CD4-positive, alpha-beta T cell (primary cell): Measurements from ENCODE around the gene SH3BP5L. TPM values are rescaled to one million over a fixed set of nuclear protein-coding genes. Genes with fewer than 3 reads are reported as not detected.

Experiments used
- ATAC-seq: fragments of 200-7000 bp; cut with Tn5 transposase; one replicate; pipeline ENCODE4 v1.10.0; 2022; ENCODE audit warnings: mild to moderate bottlenecking; ENCODE audit not compliant: poor library complexity
- CTCF ChIA-PET: fragments of 350-600 bp; sonication (Branson Sonifier 250); formaldehyde crosslinking; loops from one replicate; lab custom pipeline; 2021; ENCODE audit warnings: antibody characterized with exemption, inconsistent platforms; lab: Charles Lee
- POLR2A ChIA-PET: fragments of 350-600 bp; sonication (Branson Sonifier 250); formaldehyde crosslinking; loops from one replicate; lab custom pipeline; 2021; ENCODE audit warnings: antibody characterized with exemption, inconsistent platforms; lab: Charles Lee
- DNase-seq, 14 experiments: peaks; one replicate each; pipeline ENCODE4 v3.0.0-alpha.2; 2013 to 2020; ENCODE audit warnings: mixed read lengths in 2 of 14
- H3K27ac ChIP-seq, 2 donors: one replicate each; pipeline versions ENCODE4 v1.5.1 to v1.7.0; 2013; ENCODE audit warnings: low read length in 2 of 2, low read depth in 1 of 2, mild to moderate bottlenecking in 1 of 2
- H3K27me3 ChIP-seq, 2 experiments: 1 replicate in 1 of 2; 2 replicates in 1 of 2; pipeline versions ENCODE4 v1.6.1 to v1.7.0; 2013; ENCODE audit warnings: low read length in 2 of 2, control low read depth in 1 of 2, mild to moderate bottlenecking in 1 of 2, moderate library complexity in 1 of 2; ENCODE audit not compliant: insufficient read depth in 2 of 2, control insufficient read depth in 1 of 2
- H3K36me3 ChIP-seq: one replicate; pipeline ENCODE4 v1.6.1; 2013; ENCODE audit warnings: low read length, control low read depth; ENCODE audit not compliant: insufficient read depth
- H3K4me1 ChIP-seq: one replicate; pipeline ENCODE4 v1.6.1; 2013; ENCODE audit warnings: low read length, control low read depth; ENCODE audit not compliant: insufficient read depth
- H3K4me3 ChIP-seq: one replicate; pipeline ENCODE4 v1.5.1; 2013; ENCODE audit warnings: mild to moderate bottlenecking, low read length, moderate library complexity
- H3K9me3 ChIP-seq, 2 experiments: 1 replicate in 1 of 2; 2 replicates in 1 of 2; pipeline versions ENCODE4 v1.6.1 to v1.7.0; 2013; ENCODE audit warnings: low read length in 2 of 2, mild to moderate bottlenecking in 2 of 2, control low read depth in 1 of 2, moderate library complexity in 1 of 2; ENCODE audit not compliant: control insufficient read depth in 1 of 2, insufficient read depth in 1 of 2
- H3K27ac Mint-ChIP-seq: one replicate; pipeline ENCODE4 v1.8.0; 2020; ENCODE audit warnings: mixed read lengths
- H3K27me3 Mint-ChIP-seq: one replicate; pipeline ENCODE4 v1.8.0; 2021; ENCODE audit warnings: mixed read lengths
- H3K36me3 Mint-ChIP-seq: one replicate; pipeline ENCODE4 v1.8.0; 2021; ENCODE audit warnings: low read depth, mixed read lengths
- H3K4me1 Mint-ChIP-seq: one replicate; pipeline ENCODE4 v1.8.0; 2021; ENCODE audit warnings: low read depth, mixed read lengths
- H3K4me3 Mint-ChIP-seq: one replicate; pipeline ENCODE4 v1.8.0; 2020; ENCODE audit warnings: mild to moderate bottlenecking, mixed read lengths
- H3K9me3 Mint-ChIP-seq: one replicate; pipeline ENCODE4 v1.8.0; 2020; ENCODE audit warnings: mixed read lengths
- intact Hi-C, 2 experiments: fragments of 100-400 bp; cut with DNase I in 1 of 2; cut with micrococcal nuclease in 1 of 2; formaldehyde crosslinking; loops; one replicate each; pipeline versions ENCODE4 v1.15.1 to v1.9.0; 2023 to 2025; cut with DNase I, micrococcal nuclease
- total RNA-seq, 174 experiments: library from RNA in 2 of 174; stranded (reverse) in 2 of 174; gene quantifications; one replicate each; pipeline ENCODE4 v1.2.3 and lab custom pipeline; 2021 to 2026
- TF ChIP-seq, protein P1 (sequence below): fragments of 200-600 bp; IDR thresholded peaks from one replicate; pipeline ENCODE4 v1.8.0; 2022; ENCODE audit warnings: antibody characterized with exemption, mild to moderate bottlenecking

The SH3BP5L gene
- total RNA-seq, 2 experiments from 2014 or later: 21.7 to 25.2 TPM

DNA sequence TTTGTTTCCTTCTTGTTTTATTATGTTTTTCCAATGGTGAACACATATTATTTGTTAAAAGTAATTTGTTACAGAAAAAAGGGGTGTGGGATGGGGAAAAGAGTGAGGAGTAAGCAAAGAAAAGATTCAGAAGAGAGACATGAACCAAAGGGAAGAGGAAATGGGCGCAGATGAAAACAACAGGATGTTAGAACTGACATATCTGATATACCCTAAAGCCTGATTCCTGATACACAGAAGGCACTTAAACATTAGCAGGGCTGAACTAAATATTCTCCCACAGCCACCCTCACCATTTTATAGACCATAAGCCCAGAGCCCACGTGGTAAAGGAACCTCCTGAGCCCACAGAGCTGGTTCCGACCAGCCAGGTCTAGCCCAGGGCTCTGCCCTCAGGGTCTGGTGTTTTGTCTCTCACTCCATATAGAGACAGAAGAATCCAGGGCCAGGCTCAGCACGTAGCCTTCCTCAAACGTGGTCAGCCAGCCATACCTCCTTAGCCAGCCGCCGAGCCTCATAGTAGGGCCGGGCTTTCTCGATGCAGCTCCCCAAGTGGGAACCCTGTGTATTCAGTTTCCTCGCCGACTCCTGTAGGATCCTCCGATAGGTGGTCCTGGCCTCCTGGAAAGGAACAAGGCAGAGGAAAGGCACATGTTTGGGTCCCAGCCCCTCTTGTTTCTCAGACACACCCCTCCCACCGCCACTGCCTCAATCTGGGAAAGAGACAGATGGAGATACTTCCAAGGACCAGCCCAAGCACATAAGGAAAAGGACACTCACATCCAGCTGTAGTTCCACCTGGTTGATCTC is 9.5 kb downstream of the SH3BP5L start:
- peak overlapping the region; percentile 53 to 66 for H3K27ac ChIP-seq

DNA sequence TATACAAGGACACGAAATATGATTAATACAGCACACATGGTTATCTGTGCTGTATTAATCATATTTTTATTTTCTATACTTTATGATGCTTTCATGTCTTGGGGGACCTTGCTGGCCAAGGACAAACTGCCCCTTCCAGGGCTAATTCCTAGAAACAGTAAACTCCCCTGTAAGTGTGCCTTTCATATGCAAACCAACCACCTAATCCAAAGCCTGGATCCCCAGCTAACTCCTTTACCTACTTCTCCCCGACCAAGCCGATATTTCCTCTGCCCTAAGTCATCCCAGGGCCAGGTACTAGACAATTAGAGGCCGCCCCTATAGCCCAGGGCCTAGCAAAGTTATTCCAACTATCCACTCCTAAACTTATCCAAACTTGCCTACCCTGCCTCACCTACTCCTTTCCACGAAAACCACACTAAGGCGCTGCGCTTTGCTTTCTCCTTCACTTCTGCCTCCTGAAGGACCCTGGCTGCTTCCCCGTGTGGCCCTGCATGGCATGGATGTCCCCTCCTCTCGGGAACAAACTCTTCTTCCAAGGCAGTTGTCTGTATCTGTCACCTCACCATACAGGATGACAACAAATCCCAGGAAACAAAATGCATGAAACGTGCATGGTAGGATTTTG is 10.2 kb downstream of the SH3BP5L start:
- peaks cover 51% of the 10 kb centered on the region for H3K4me1 ChIP-seq

More for the DNA sequence above, 9.5 kb downstream of the SH3BP5L start:
- Mint-ChIP-seq H3K4me3 (peak overlapping the region; percentile 59), H3K27ac (peak overlapping the region; percentile 91), H3K36me3 (peaks cover 75% of the 10 kb centered on the region), H3K4me1 (peaks cover 69% of the 10 kb centered on the region), H3K27me3 (no peaks in the 10 kb centered on the region), H3K9me3 (no peaks in the 10 kb centered on the region)
- DNase-seq: no peak
- ChIA-PET POLR2A (interaction anchor here (1.6 kb wide), 1 partner anchor 10 kb away, joined by 5 read pairs; the partner anchor contains the start of gene SH3BP5L), CTCF (no interaction called here)
- Histone ChIP-seq H3K36me3 (peaks cover 71% of the 10 kb centered on the region), H3K4me1 (peaks cover 56% of the 10 kb centered on the region), H3K4me3 (no peak overlapping the region), H3K9me3 (no peaks in the 10 kb centered on the region), H3K27me3 (no peaks in the 10 kb centered on the region)
- ATAC-seq: peak; percentile 21
- intact Hi-C loops: no loop called here
- TF ChIP-seq, protein P1, sequence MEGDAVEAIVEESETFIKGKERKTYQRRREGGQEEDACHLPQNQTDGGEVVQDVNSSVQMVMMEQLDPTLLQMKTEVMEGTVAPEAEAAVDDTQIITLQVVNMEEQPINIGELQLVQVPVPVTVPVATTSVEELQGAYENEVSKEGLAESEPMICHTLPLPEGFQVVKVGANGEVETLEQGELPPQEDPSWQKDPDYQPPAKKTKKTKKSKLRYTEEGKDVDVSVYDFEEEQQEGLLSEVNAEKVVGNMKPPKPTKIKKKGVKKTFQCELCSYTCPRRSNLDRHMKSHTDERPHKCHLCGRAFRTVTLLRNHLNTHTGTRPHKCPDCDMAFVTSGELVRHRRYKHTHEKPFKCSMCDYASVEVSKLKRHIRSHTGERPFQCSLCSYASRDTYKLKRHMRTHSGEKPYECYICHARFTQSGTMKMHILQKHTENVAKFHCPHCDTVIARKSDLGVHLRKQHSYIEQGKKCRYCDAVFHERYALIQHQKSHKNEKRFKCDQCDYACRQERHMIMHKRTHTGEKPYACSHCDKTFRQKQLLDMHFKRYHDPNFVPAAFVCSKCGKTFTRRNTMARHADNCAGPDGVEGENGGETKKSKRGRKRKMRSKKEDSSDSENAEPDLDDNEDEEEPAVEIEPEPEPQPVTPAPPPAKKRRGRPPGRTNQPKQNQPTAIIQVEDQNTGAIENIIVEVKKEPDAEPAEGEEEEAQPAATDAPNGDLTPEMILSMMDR: no peak

DNA sequence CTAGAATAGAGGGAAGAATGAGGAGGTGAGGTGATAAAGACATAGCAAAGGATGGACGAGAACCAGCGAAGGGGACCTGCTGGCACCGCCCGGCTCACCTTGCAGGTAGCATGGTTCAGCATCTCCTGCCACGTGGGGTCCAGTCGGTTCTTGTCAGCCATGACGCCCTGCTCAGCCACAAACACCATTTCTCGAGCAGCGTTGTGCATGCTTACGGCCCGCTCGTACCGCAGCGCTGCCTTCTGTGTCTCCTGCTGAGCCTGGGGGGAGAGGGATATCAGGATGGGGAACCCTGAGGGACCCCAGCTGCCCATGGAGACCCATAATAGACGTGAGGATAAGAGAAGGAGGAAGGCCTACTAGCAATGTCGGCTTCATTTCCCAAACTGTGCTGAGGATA is 11.4 kb downstream of the SH3BP5L start:
- no peak overlapping the region for H3K4me3 Mint-ChIP-seq
- Histone ChIP-seq H3K36me3 (peaks cover 61% of the 10 kb centered on the region), H3K9me3 (no peaks in the 10 kb centered on the region), H3K4me1 (peaks cover 41% of the 10 kb centered on the region), H3K4me3 (no peak overlapping the region), H3K27ac (no peak overlapping the region), H3K27me3 (no peaks in the 10 kb centered on the region)
- intact Hi-C loops: no loop called here
- DNase-seq: no peak
- H3K36me3 Mint-ChIP-seq: peaks cover 74% of the 10 kb centered on the region
- POLR2A ChIA-PET: no interaction called here
- peaks cover 50% of the 10 kb centered on the region for H3K4me1 Mint-ChIP-seq
- CTCF ChIA-PET: no interaction called here
- H3K27ac Mint-ChIP-seq: peak overlapping the region; percentile 36
- ATAC-seq: no peak
- no peaks in the 10 kb centered on the region for H3K27me3 Mint-ChIP-seq
- no peaks in the 10 kb centered on the region for H3K9me3 Mint-ChIP-seq
- TF ChIP-seq, protein P1: no peak

More for the DNA sequence above, 10.2 kb downstream of the SH3BP5L start:
- POLR2A ChIA-PET: interaction anchor here (1.6 kb wide), 1 partner anchor 11 kb away, joined by 5 read pairs; the partner anchor contains the start of gene SH3BP5L
- H3K36me3 ChIP-seq: peaks cover 67% of the 10 kb centered on the region
- H3K4me3 Mint-ChIP-seq: no peak overlapping the region
- CTCF ChIA-PET: no interaction called here
- no peaks in the 10 kb centered on the region for H3K9me3 Mint-ChIP-seq
- no peaks in the 10 kb centered on the region for H3K27me3 ChIP-seq
- peaks cover 73% of the 10 kb centered on the region for H3K36me3 Mint-ChIP-seq
- H3K4me1 Mint-ChIP-seq: peaks cover 62% of the 10 kb centered on the region
- no peak overlapping the region for H3K4me3 ChIP-seq
- no peaks in the 10 kb centered on the region for H3K9me3 ChIP-seq
- H3K27me3 Mint-ChIP-seq: no peaks in the 10 kb centered on the region
- TF ChIP-seq, protein P1: no peak
- H3K27ac ChIP-seq: peak overlapping the region in 1 of 2 donors; percentile 53
- no peak for ATAC-seq
- no peak for DNase-seq
- intact Hi-C loops: no loop called here
- H3K27ac Mint-ChIP-seq: peak overlapping the region; percentile 91
